ENCODE results near the gene CLIC5. TPM values are rescaled to one million over a fixed set of nuclear protein-coding genes. Genes with fewer than 3 reads are reported as not detected.

CLIC5 gene
- polyA plus RNA-seq, 1 donor from 2014 or later: 0.22 TPM

DNA sequence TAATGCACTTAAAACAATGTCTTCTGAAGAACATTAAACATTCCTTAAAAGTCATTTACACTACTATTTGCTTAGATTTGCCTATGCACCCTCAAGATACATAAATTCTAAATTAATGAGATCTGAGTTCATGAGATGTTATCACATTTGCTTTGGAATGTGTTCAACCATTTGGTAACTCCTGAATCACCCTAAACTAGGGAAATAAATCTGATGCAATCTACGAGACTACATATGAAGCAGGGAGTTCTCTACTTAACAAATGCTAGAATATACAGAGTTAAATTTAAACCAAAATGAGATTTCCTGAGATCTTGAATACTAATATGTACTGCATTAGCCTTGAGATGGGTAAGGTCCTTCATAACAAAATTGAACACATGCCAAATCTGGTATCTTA is 170.1 kb downstream of the CLIC5 start:
- no peaks in the 10 kb centered on the region for H3F3A ChIP-seq (ENCODE audit: insufficient read depth, low read length, poor library complexity, severe bottlenecking)
- TF ChIP-seq, protein P1, sequence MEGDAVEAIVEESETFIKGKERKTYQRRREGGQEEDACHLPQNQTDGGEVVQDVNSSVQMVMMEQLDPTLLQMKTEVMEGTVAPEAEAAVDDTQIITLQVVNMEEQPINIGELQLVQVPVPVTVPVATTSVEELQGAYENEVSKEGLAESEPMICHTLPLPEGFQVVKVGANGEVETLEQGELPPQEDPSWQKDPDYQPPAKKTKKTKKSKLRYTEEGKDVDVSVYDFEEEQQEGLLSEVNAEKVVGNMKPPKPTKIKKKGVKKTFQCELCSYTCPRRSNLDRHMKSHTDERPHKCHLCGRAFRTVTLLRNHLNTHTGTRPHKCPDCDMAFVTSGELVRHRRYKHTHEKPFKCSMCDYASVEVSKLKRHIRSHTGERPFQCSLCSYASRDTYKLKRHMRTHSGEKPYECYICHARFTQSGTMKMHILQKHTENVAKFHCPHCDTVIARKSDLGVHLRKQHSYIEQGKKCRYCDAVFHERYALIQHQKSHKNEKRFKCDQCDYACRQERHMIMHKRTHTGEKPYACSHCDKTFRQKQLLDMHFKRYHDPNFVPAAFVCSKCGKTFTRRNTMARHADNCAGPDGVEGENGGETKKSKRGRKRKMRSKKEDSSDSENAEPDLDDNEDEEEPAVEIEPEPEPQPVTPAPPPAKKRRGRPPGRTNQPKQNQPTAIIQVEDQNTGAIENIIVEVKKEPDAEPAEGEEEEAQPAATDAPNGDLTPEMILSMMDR (IDR thresholded peaks at IDR 0.05; ENCODE audit: poor library complexity, severe bottlenecking): no peak
- TF ChIP-seq EP300 (conservative IDR thresholded peaks at IDR 0.05; ENCODE audit: poor library complexity, severe bottlenecking) (no peak), RAD21 (conservative IDR thresholded peaks at IDR 0.05) (no peak), POLR2AphosphoS5 (IDR thresholded peaks at IDR 0.05) (no peak), TAF1 (IDR thresholded peaks at IDR 0.05; ENCODE audit: low read depth) (no peak), EZH2 (IDR thresholded peaks at IDR 0.05; ENCODE audit: borderline replicate concordance, insufficient read depth, low read length, poor library complexity, severe bottlenecking) (no peak), MXI1 (conservative IDR thresholded peaks at IDR 0.05; ENCODE audit: poor library complexity, severe bottlenecking) (no peak), SMC3 (conservative IDR thresholded peaks at IDR 0.05; ENCODE audit: poor library complexity) (no peak)
- TF ChIP-seq, protein P2, sequence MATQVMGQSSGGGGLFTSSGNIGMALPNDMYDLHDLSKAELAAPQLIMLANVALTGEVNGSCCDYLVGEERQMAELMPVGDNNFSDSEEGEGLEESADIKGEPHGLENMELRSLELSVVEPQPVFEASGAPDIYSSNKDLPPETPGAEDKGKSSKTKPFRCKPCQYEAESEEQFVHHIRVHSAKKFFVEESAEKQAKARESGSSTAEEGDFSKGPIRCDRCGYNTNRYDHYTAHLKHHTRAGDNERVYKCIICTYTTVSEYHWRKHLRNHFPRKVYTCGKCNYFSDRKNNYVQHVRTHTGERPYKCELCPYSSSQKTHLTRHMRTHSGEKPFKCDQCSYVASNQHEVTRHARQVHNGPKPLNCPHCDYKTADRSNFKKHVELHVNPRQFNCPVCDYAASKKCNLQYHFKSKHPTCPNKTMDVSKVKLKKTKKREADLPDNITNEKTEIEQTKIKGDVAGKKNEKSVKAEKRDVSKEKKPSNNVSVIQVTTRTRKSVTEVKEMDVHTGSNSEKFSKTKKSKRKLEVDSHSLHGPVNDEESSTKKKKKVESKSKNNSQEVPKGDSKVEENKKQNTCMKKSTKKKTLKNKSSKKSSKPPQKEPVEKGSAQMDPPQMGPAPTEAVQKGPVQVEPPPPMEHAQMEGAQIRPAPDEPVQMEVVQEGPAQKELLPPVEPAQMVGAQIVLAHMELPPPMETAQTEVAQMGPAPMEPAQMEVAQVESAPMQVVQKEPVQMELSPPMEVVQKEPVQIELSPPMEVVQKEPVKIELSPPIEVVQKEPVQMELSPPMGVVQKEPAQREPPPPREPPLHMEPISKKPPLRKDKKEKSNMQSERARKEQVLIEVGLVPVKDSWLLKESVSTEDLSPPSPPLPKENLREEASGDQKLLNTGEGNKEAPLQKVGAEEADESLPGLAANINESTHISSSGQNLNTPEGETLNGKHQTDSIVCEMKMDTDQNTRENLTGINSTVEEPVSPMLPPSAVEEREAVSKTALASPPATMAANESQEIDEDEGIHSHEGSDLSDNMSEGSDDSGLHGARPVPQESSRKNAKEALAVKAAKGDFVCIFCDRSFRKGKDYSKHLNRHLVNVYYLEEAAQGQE (IDR thresholded peaks at IDR 0.05; ENCODE audit: borderline replicate concordance): no peak
- H3K36me3 ChIP-seq (ENCODE audit: insufficient read depth, low read length): no peaks in the 10 kb centered on the region
- H3K9me2 ChIP-seq (ENCODE audit: insufficient read depth, low read length): no peaks in the 10 kb centered on the region
- H3K79me2 ChIP-seq (replicated peaks; ENCODE audit: insufficient read depth, low read length): no peaks in the 10 kb centered on the region
- no peaks in the 10 kb centered on the region for H4K20me1 ChIP-seq (ENCODE audit: insufficient read depth)
- H3K4me3 ChIP-seq (ENCODE audit: low read length): no peak overlapping the region
- no peaks in the 10 kb centered on the region for H3K9me3 ChIP-seq (ENCODE audit: low read length)
- no peak overlapping the region for H2AFZ ChIP-seq (ENCODE audit: low read depth, low read length)
- H3K9ac ChIP-seq (ENCODE audit: low read length): no peak overlapping the region
- H3K4me2 ChIP-seq (ENCODE audit: low read length): no peak overlapping the region
- no peaks in the 10 kb centered on the region for H3K27me3 ChIP-seq (ENCODE audit: insufficient read depth, low read depth, low read length)
- H3K27ac ChIP-seq (ENCODE audit: low read length): no peak overlapping the region

DNA sequence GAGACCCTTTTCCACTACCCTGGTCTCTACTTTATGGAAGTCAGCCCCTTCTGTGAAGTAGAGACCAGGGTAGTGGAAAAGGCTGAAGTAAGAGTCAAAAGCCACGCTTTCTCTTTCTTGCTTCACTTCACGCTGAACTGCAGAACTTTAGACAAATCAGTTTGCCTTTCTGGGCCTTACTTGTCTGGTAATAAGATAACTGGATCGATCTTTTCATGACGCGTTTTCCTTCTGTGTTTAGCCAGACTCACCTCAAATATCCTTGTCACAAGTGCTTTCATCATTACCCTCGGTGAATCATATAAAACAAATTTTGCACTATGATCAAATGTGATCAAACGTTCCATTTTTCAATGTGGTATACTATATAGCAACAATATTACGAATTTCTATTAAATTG is 170.7 kb downstream of the CLIC5 start:
- Histone ChIP-seq H3K9me2 (ENCODE audit: insufficient read depth, low read length) (no peaks in the 10 kb centered on the region), H3K27me3 (ENCODE audit: insufficient read depth, low read depth, low read length) (no peaks in the 10 kb centered on the region), H3K79me2 (replicated peaks; ENCODE audit: insufficient read depth, low read length) (no peaks in the 10 kb centered on the region), H4K20me1 (ENCODE audit: insufficient read depth) (no peaks in the 10 kb centered on the region), H3K36me3 (ENCODE audit: insufficient read depth, low read length) (no peaks in the 10 kb centered on the region), H3F3A (ENCODE audit: insufficient read depth, low read length, poor library complexity, severe bottlenecking) (no peaks in the 10 kb centered on the region), H3K4me2 (ENCODE audit: low read length) (no peak overlapping the region), H3K27ac (ENCODE audit: low read length) (no peak overlapping the region), H3K4me3 (ENCODE audit: low read length) (no peak overlapping the region), H2AFZ (ENCODE audit: low read depth, low read length) (no peak overlapping the region), H3K9me3 (ENCODE audit: low read length) (no peaks in the 10 kb centered on the region), H3K9ac (ENCODE audit: low read length) (no peak overlapping the region)
- TF ChIP-seq POLR2AphosphoS5 (IDR thresholded peaks at IDR 0.05) (no peak), TAF1 (IDR thresholded peaks at IDR 0.05; ENCODE audit: low read depth) (no peak), SMC3 (conservative IDR thresholded peaks at IDR 0.05; ENCODE audit: poor library complexity) (no peak), EZH2 (IDR thresholded peaks at IDR 0.05; ENCODE audit: borderline replicate concordance, insufficient read depth, low read length, poor library complexity, severe bottlenecking) (no peak)
